IMR-90 (cell line): ENCODE results near the gene BAHD1. TPM values are rescaled to one million over a fixed set of nuclear protein-coding genes. Genes with fewer than 3 reads are reported as not detected.

Experiments
- ATAC-seq: fragments of 200-7000 bp; cut with Tn5 transposase; 2 replicates; pipeline ENCODE4 v1.9.1; 2020; ENCODE audit warnings: low read depth, mild to moderate bottlenecking, moderate library complexity
- Bru-seq: library from RNA; stranded (reverse); fragments of 400-500 nt; gene quantifications from one replicate; lab custom pipeline; 2021; lab: Mats Ljungman, UMichigan
- BruChase-seq, 2 experiments: library from RNA; stranded (reverse); fragments of 400-500 nt; gene quantifications; one replicate each; lab custom pipeline; 2021; lab: Mats Ljungman, UMichigan
- BruUV-seq: library from RNA; stranded (reverse); fragments of 400-500 nt; replicated peaks from 2 replicates; lab custom pipeline; 2021; lab: Mats Ljungman, UMichigan
- CTCF ChIA-PET: fragments of 300-600 bp; formaldehyde crosslinking; extraction: SDS; loops from one replicate; lab custom pipeline; 2021; ENCODE audit warnings: antibody characterized with exemption; lab: Yijun Ruan, JAX
- POLR2A ChIA-PET: fragments of 300-600 bp; sonication (Branson Sonifier 250); formaldehyde crosslinking; loops from one replicate; lab custom pipeline; 2022; ENCODE audit warnings: antibody characterized with exemption; ENCODE audit not compliant: unreplicated experiment; lab: Charles Lee
- DNase-seq: peaks from one replicate; pipeline ENCODE4 v3.0.0; 2013
- H2AFZ ChIP-seq: replicated peaks from 2 replicates; pipeline ENCODE3; 2013; ENCODE audit warnings: low read length, mild to moderate bottlenecking; ENCODE audit not compliant: poor library complexity
- H2AK5ac ChIP-seq: 2 replicates; pipeline ENCODE4 v1.6.1; 2013; ENCODE audit warnings: low read depth, low read length, inconsistent platforms
- H2AK9ac ChIP-seq: replicated peaks from 2 replicates; pipeline ENCODE3; 2013; ENCODE audit warnings: mild to moderate bottlenecking, low read depth, low read length, moderate library complexity; ENCODE audit not compliant: poor library complexity
- H2BK120ac ChIP-seq: 2 replicates; pipeline ENCODE4 v1.6.1; 2013; ENCODE audit warnings: low read depth, low read length, inconsistent platforms
- H2BK15ac ChIP-seq: 3 replicates; pipeline ENCODE4 v1.6.1; 2013; ENCODE audit warnings: low read depth, low read length, inconsistent platforms
- H2BK20ac ChIP-seq: 2 replicates; pipeline ENCODE4 v1.6.1; 2013; ENCODE audit warnings: low read depth, mild to moderate bottlenecking, inconsistent platforms, low read length, moderate library complexity
- H2BK5ac ChIP-seq: 2 replicates; pipeline ENCODE4 v1.6.1; 2013; ENCODE audit warnings: mild to moderate bottlenecking, low read depth, low read length, inconsistent platforms; ENCODE audit not compliant: poor library complexity, severe bottlenecking
- H3K14ac ChIP-seq: replicated peaks from 2 replicates; pipeline ENCODE4 v1.6.1; 2013; ENCODE audit warnings: low read depth, low read length, inconsistent platforms
- H3K18ac ChIP-seq: 2 replicates; pipeline ENCODE4 v1.6.1; 2013; ENCODE audit warnings: low read depth, low read length, control low read depth
- H3K23ac ChIP-seq: 2 replicates; pipeline ENCODE4 v1.6.1; 2013; ENCODE audit warnings: low read depth, low read length, inconsistent platforms
- H3K27ac ChIP-seq: 2 replicates; pipeline ENCODE4 v1.5.1; 2013; ENCODE audit warnings: mild to moderate bottlenecking, control low read depth, low read length; ENCODE audit not compliant: insufficient read depth
- H3K27me3 ChIP-seq: 2 replicates; pipeline ENCODE4 v1.6.1; 2013; ENCODE audit warnings: low read length; ENCODE audit not compliant: control insufficient read depth, insufficient read depth
- H3K36me3 ChIP-seq: 2 replicates; pipeline ENCODE4 v1.6.1; 2013; ENCODE audit warnings: low read length, mixed read lengths; ENCODE audit not compliant: control insufficient read depth, insufficient read depth
- H3K4ac ChIP-seq: 2 replicates; pipeline ENCODE4 v1.6.1; 2013; ENCODE audit warnings: low read depth, low read length, inconsistent platforms
- H3K4me1 ChIP-seq: 2 replicates; pipeline ENCODE4 v1.6.1; 2013; ENCODE audit warnings: low read length, mixed read lengths; ENCODE audit not compliant: control insufficient read depth, insufficient read depth
- H3K4me2 ChIP-seq: 2 replicates; pipeline ENCODE4 v1.6.1; 2013; ENCODE audit warnings: low read depth, mild to moderate bottlenecking, control low read depth, low read length, moderate library complexity
- H3K4me3 ChIP-seq: 2 replicates; pipeline ENCODE4 v1.5.1; 2013; ENCODE audit warnings: low read depth, mild to moderate bottlenecking, control low read depth, low read length, moderate library complexity; ENCODE audit not compliant: insufficient read depth
- H3K56ac ChIP-seq: 2 replicates; pipeline ENCODE4 v1.6.1; 2013; ENCODE audit warnings: low read length, inconsistent platforms; ENCODE audit not compliant: insufficient read depth; ENCODE audit errors: extremely low read depth
- H3K79me1 ChIP-seq, 2 experiments: 2 replicates each; pipeline ENCODE4 v1.6.1; 2013; ENCODE audit warnings: low read length in 2 of 2, inconsistent platforms in 1 of 2, low read depth in 1 of 2
- H3K9ac ChIP-seq: 2 replicates; pipeline ENCODE4 v1.6.1; 2013; ENCODE audit warnings: low read depth, low read length, control low read depth
- H3K9me1 ChIP-seq: 2 replicates; pipeline ENCODE4 v1.6.1; 2013; ENCODE audit warnings: low read length, inconsistent platforms; ENCODE audit not compliant: insufficient read depth
- H3K9me3 ChIP-seq: 2 replicates; pipeline ENCODE4 v1.6.1; 2013; ENCODE audit warnings: low read length; ENCODE audit not compliant: control insufficient read depth, insufficient read depth
- H4K20me1 ChIP-seq: 2 replicates; pipeline ENCODE4 v1.6.1; 2013; ENCODE audit warnings: low read length, inconsistent platforms; ENCODE audit not compliant: insufficient read depth
- H4K5ac ChIP-seq: 2 replicates; pipeline ENCODE4 v1.6.1; 2013; ENCODE audit warnings: mild to moderate bottlenecking, low read depth, low read length, control low read depth
- H4K8ac ChIP-seq, 2 experiments: 2 replicates each; pipeline ENCODE4 v1.6.1; 2013; ENCODE audit warnings: low read depth in 2 of 2, low read length in 2 of 2, control low read depth in 1 of 2, inconsistent platforms in 1 of 2
- H4K91ac ChIP-seq: 2 replicates; pipeline ENCODE4 v1.6.1; 2013; ENCODE audit warnings: low read depth, low read length, inconsistent platforms; ENCODE audit not compliant: insufficient read depth
- CHD1 ChIP-seq: IDR thresholded peaks from 2 replicates; pipeline ENCODE4 v1.6.1; 2012; ENCODE audit warnings: low read depth, low read length, improper control_type of control experiment
- CTCF ChIP-seq: conservative IDR thresholded peaks from 2 replicates; pipeline ENCODE4 v1.5.1; 2012; ENCODE audit warnings: mild to moderate bottlenecking, low read depth, low read length, improper control_type of control experiment
- FOS ChIP-seq: fragments of 150-350 bp; IDR thresholded peaks from 2 replicates; pipeline ENCODE4 v1.6.1; 2016; ENCODE audit warnings: low read depth, low read length
- MAZ ChIP-seq: IDR thresholded peaks from 2 replicates; pipeline ENCODE4 v1.6.1; 2012; ENCODE audit warnings: low read depth, mild to moderate bottlenecking, low read length, improper control_type of control experiment, moderate library complexity, borderline replicate concordance
- WGBS, 2 experiments: methylation state at CpG; one replicate each; pipeline versions ENCODE4 v1.1.5 to v1.1.7; 2013; ENCODE audit warnings: missing lambda C conversion rate in 2 of 2; ENCODE audit not compliant: insufficient read length in 1 of 2; ENCODE audit errors: extremely low coverage in 2 of 2; 5-methylcytosine and 5-hydroxymethylcytosine counted together
- dilution Hi-C: fragments of 300-500 bp; cut with HindIII; formaldehyde crosslinking; loops from one replicate; pipeline ENCODE4 v1.14.3; 2018; ENCODE audit warnings: low sequenced_read_pairs; ENCODE audit not compliant: unreplicated experiment
- in situ Hi-C: fragments of 300-500 bp; cut with MboI; formaldehyde crosslinking; loops from 3 replicates; pipeline ENCODE4 v1.14.3; 2019; ENCODE audit warnings: low sequenced_read_pairs, inconsistent platforms, mixed read lengths
- intact Hi-C: fragments of 100-400 bp; cut with micrococcal nuclease; formaldehyde crosslinking; loops from 2 replicates; pipeline ENCODE4 v1.10.0; 2022
- long read RNA-seq: library from polyadenylated mRNA; unstranded; transcript quantifications from one replicate; pipeline ENCODE4 v2.0.0, GENCODE V29; 2021; ENCODE audit not compliant: unreplicated experiment
- polyA plus RNA-seq, 3 experiments: library from polyadenylated mRNA; depleted of rRNA; stranded (reverse); fragments of >200 nt; gene quantifications; 2 replicates each; pipeline ENCODE4 v1.2.3, GENCODE V29; 2012; ENCODE audit warnings: low replicate concordance in 1 of 3
- total RNA-seq: library from RNA; depleted of rRNA; stranded (reverse); fragments of >200 nt; gene quantifications from 2 replicates; pipeline ENCODE4 v1.2.3, GENCODE V29; 2012; rRNA removed

The BAHD1 gene
- total RNA-seq (3.0 and 3.6 TPM in 2 replicates), polyA plus RNA-seq (2012; rRNA removed) (8.1 and 8.7 TPM in 2 replicates), Bru-seq, nascent RNA (percentile 64 among the genes with signal in this experiment), BruChase-seq, experiment 1, labeled RNA remaining after a 6-hour chase (percentile 62 among the genes with signal in this experiment), BruChase-seq, experiment 2, labeled RNA remaining after a 2-hour chase (percentile 66 among the genes with signal in this experiment)
- polyA plus RNA-seq (2012; cell fraction: cytosol; rRNA removed): 6.7 and 8.5 TPM in 2 replicates
- 16.1 and 18.7 TPM in 2 replicates for polyA plus RNA-seq (2012; cell fraction: nucleus; rRNA removed; ENCODE audit: low replicate concordance)
- long read RNA-seq, full-length matches to known transcripts: 3 of 20 reads
- long read RNA-seq, partial matches to known transcripts: 11 of 20 reads
- long read RNA-seq, other reads (novel, unspliced or antisense): 6 of 20 reads

GRCh38 chr15:40440743-40441564 lies at the start of gene BAHD1:
Gene BAHD1, plus strand, starts transcription at chr15:40440953. Its CDS starts 17,512 bp downstream, at chr15:40458465.
- no peak within 1 kb of the TSS for H2BK20ac ChIP-seq
- TF ChIP-seq CHD1: no peak
- peak; percentile 32 for TF ChIP-seq CTCF
- peak; percentile 5; the same call in 1 of the 2 replicates for TF ChIP-seq FOS
- TF ChIP-seq MAZ: peak; percentile 69; the same call in 1 of the 2 replicates
- ChIA-PET CTCF (interaction anchor here (1.1 kb wide), 1 partner anchor 17 kb away, joined by 4 read pairs; no protein-coding TSS in a partner anchor), POLR2A (interaction anchor here (0.5 kb wide), 1 partner anchor 1315 kb away, joined by 6 read pairs; no protein-coding TSS in a partner anchor)
- no TSS peak for BruUV-seq
- H3K36me3 ChIP-seq: no peaks in the 10 kb centered on the region
- in situ Hi-C loops: no loop called here
- peaks cover 20% of the 10 kb centered on the region for H3K4me1 ChIP-seq
- H4K8ac ChIP-seq: peak within 1 kb of the TSS; percentile 64 to 65; a peak in 3 of 4 replicates
- peak within 1 kb of the TSS; percentile 49 for H3K14ac ChIP-seq
- H3K18ac ChIP-seq: peak within 1 kb of the TSS; percentile 24; the same call in 1 of the 2 replicates
- ATAC-seq (peak; percentile 88), DNase-seq (peak; percentile 92)
- peaks cover 43% of the 10 kb centered on the region for H3K27me3 ChIP-seq
- H4K5ac ChIP-seq: peak within 1 kb of the TSS; percentile 36
- dilution Hi-C loops: no loop called here
- no peaks in the 10 kb centered on the region for H3K9me3 ChIP-seq
- H3K4me2 ChIP-seq: peak within 1 kb of the TSS; percentile 92
- peak within 1 kb of the TSS; percentile 36; the same call in 1 of the 2 replicates for H3K23ac ChIP-seq
- peak within 1 kb of the TSS; percentile 68 for H3K4ac ChIP-seq
- no peak within 1 kb of the TSS for H2BK120ac ChIP-seq
- no peak within 1 kb of the TSS for H2BK5ac ChIP-seq
- peaks cover 41% of the 10 kb centered on the region for H4K20me1 ChIP-seq
- peaks cover 9% of the 10 kb centered on the region for H3K9me1 ChIP-seq
- peak within 1 kb of the TSS; percentile 83 for H3K4me3 ChIP-seq
- peak within 1 kb of the TSS; percentile 23; the same call in 1 of the 2 replicates for H2AK5ac ChIP-seq
- peak within 1 kb of the TSS; percentile 62 for H3K9ac ChIP-seq
- H2AFZ ChIP-seq: peak within 1 kb of the TSS; percentile 87
- WGBS, 2 experiments: 0% methylated on average over 39 of the region's 119 CpGs; no CpG with 5 or more reads in 1 of the 2 experiments
- peaks cover 8 to 36% of the 10 kb centered on the region in 2 experiments for H3K79me1 ChIP-seq
- H2BK15ac ChIP-seq: no peak within 1 kb of the TSS
- H3K27ac ChIP-seq: peak within 1 kb of the TSS; percentile 23; the same call in 1 of the 2 replicates
- intact Hi-C loops: loop anchor here (5.0 kb wide), 1 partner anchor 71 kb away; no protein-coding TSS in a partner anchor
- H4K91ac ChIP-seq: peak within 1 kb of the TSS; percentile 66
- no peak within 1 kb of the TSS for H3K56ac ChIP-seq
- peak within 1 kb of the TSS; percentile 47 for H2AK9ac ChIP-seq
